Gastrocnemius medialis (tissue), 4 donors: Measurements from ENCODE around the gene CD8B2.
"Not testable (repeated sequence)": the region's sequence is repeated elsewhere in the genome, so short reads cannot be mapped to it uniquely, and the experiment has no call there.

Experiments
- CTCF ChIP-seq, 5 experiments: fragments of 450-650 bp in 3 of 5; fragments of 200-600 bp in 2 of 5; sonication (generic) in 2 of 5; IDR thresholded peaks in 4 of 5; conservative IDR thresholded peaks in 1 of 5; 1 replicate in 4 of 5; 2 replicates in 1 of 5; pipeline ENCODE4 v1.5.1; 2016 to 2019; ENCODE audit warnings: antibody characterized with exemption in 5 of 5, mild to moderate bottlenecking in 3 of 5, moderate library complexity in 3 of 5
- POLR2A ChIP-seq, 2 donors: fragments of 450-650 bp; IDR thresholded peaks; one replicate each; pipeline ENCODE4 v1.6.1; 2017; ENCODE audit warnings: antibody characterized with exemption in 2 of 2, mild to moderate bottlenecking in 2 of 2, moderate library complexity in 2 of 2

DNA sequence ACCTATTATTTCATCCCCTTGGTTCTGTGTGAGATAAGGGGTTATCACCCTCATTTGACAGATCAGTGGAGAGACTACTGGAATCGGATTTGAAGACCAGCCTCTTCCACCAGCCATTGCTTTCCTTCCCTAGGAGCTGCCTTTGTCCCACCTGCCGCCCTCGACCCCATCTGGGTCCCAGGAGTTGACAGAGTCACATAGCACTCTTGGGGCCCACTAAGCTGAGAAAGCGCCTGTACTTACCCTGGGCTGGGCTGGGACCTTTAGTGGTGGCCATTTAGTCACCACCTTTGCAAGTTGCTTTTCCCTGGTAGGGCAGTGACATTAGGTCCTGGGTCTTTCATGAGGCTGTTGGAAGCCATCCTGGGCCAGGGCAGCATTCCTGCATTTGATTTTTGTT lies 17.6 kb downstream of the CD8B2 start:
- not testable (repeated sequence) for TF ChIP-seq POLR2A (IDR thresholded peaks at IDR 0.05); CTCF (IDR thresholded peaks at IDR 0.05 in 4 of 5, conservative IDR thresholded peaks at IDR 0.05 in 1 of 5)
